RPMI7951 (cell line): ENCODE data around the gene MCM3. TPM values are rescaled to one million over a fixed set of nuclear protein-coding genes. Genes with fewer than 3 reads are reported as not detected.

Experiments
- DNase-seq: peaks from one replicate; pipeline ENCODE4 v3.0.0-alpha.2; 2012; ENCODE audit warnings: low read depth
- total RNA-seq: library from RNA; depleted of rRNA; stranded (reverse); fragments of >200 nt; shearing (Covaris generic); gene quantifications from 2 replicates; pipeline ENCODE4 v1.2.3, GENCODE V29; 2014; rRNA removed

MCM3 gene
- total RNA-seq: 101 and 116 TPM in 2 replicates

DNA sequence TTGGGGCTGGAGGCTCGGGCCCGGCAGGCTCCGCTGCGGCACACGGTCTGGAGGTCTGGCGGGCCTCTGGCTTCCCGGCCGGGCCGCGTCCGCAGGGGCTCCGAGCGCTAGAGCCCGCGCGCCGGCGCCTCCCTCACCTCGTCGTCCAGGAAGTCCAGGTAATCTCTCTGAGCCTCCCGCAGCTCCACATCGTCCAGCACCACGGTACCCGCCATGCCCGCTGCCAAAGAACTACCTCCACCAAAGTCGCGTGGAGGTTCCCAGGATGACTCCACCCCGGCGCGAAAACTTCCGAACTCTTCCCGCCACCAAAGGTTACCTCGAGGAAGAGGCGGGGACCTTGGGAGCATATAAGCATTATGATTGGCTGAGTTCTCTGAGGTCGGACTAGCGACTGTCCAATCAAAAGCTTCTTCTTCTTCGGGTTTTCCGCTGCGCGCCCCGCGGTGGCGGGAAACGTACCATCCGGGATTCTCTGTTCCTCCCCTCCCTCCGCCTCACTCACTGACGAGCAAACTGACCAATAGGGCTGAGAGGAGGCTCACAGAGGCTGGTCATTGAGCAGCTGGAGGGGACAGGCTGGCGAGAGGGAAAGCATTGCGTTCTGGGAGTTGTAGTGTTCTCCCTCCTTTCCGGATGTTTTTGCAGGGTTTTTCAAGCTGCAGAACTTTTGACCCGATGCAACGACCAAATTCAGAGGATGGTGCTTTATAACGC, at the start of gene MCM3:
Gene MCM3 (minus strand): TSS at position 283 of the 717 bp plus-strand sequence. CDS start 68 bp downstream, at position 215.
- peak; percentile 99 for DNase-seq

DNA sequence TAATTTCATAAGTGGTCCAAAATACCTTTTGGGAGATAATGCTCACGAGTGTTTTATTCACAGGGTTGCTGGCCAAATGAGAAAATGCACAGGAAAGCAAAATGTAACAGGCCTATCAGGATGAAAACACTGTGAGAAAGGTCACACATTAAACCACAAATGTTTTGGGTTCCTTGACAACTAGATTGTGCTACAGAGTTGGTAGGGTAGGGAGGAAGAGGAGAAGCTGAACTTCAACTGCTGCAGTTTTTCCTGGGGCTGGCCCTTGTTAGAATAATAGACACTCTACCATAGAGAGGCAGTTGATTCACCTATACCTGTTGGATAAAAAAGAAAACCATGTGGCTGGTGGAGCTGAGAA, 49.3 kb upstream of the MCM3 start:
- DNase-seq: no peak

DNA sequence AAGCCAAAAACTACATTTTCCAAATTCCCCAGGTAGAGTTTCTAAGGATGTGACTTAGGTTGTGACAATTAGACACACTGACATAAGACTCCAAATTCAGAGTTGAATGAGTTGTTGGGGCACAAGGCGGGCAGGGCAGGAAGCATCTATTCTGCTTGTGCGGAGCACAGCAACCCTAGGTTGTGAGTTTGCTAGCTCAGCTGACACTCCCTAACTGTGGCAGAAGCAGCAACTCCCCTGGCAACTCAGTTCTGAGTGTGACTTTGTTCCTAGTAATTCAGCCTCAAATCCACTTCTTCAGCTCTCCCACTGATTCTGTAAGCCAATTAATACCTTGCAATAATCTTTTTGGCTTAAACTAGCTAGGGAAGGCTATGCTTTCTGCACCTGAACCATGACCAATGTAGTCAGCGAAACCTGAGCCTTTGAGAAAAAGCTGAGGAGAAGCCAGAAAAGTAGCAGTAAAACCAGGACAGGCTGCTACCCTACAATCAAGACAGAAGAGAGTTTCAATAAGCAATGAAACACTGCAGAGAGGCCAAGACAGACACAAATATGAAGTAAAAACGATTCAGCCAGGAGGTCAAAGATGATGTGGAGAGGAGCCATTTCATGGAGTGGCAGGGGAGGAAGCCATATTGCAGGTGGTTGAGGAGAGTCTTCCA, 47.4 kb upstream of the MCM3 start:
- DNase-seq: no peak

DNA sequence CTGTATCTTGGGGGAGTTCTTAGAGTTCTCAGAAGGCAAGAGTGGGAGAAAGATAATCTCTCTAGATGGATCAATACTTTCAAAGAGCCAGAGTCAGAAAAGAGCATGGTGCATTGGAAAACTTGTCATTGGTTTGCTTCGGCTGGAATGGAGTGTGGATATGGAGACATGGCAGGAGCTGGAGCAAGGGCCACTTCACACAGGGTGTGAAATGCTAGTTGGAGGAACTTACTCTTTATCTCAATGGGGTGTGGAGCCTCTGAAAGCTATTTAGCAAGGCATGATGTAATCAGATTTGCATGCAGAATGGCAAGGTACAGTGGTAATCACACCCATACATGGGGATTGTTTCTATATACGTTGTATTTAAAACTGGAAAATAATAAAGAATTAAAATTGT, 45.9 kb upstream of the MCM3 start:
- DNase-seq: no peak

DNA sequence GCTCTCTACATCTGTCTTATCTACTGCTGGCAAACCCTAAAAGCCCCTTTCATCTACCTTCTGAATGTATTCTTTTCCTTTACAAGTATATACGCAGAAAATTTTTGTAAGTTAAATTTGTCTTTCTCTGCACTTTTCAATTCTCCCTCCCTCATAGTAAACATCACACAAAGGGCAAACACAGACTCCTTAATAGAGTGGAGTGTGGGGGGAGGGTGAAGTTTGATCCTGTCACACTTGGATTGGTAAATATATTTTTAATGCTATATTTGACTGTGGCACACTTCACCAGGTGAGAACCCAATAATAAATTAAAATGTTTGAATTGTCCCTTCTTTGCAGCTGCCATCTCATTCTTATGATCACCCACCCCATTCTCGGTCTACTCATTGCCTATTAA, 44.2 kb upstream of the MCM3 start:
- DNase-seq: no peak

DNA sequence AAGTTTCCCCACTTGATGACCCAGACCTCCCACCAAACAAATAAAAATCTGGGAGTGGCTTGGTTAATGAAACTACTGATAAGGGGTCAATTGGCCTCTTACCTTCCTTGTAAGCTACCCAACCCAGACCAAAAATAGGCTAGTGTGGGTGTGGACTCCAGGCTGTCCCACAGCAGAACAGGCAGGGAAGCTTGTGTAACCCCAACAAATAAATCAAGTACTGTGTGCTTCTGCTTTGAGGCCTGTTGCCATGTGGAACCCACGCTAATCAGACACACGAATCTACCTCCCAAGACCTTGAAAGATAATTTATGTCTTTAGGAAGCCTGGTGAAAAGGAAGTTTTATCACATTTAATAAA, 43.7 kb upstream of the MCM3 start:
- no peak for DNase-seq

DNA sequence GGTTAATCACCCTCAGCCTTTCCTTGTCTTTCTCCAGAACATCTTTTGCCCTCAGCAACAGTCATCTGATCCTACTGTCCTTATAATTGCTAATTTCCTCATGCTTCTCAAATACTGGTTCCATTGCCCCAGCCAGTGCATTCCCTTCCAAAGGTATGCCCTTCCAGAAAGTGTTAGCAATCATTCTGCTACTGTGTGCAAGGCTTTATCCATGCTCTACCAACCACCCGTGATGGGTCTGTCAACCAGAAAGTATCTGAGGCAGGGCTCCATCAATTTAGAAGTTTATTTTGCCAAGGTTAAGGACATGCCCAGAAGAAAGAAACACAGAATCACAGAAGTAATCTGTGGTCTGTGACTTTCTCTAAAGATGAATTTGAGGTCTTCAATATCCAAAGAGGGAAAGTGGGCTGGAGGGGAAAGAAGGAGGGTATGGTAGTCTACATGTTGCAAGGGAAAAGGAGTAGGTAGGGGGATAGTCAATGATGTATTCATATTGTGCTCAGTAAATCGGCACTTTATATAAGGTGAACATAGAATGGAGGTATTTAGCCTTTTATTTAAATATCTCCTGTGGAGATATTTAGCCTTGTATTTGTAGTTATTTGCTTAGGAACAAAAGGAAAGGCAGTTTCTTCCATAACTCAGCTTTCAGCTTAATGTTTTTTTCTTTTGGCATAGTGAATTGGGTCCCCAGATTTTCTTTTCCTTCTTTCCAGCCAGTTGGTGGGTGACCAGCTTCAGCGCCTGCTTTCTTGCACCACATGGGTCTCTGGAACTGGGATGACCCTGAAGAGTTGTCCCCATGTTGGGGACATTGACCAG, 42.2 kb upstream of the MCM3 start:
- DNase-seq: no peak

DNA sequence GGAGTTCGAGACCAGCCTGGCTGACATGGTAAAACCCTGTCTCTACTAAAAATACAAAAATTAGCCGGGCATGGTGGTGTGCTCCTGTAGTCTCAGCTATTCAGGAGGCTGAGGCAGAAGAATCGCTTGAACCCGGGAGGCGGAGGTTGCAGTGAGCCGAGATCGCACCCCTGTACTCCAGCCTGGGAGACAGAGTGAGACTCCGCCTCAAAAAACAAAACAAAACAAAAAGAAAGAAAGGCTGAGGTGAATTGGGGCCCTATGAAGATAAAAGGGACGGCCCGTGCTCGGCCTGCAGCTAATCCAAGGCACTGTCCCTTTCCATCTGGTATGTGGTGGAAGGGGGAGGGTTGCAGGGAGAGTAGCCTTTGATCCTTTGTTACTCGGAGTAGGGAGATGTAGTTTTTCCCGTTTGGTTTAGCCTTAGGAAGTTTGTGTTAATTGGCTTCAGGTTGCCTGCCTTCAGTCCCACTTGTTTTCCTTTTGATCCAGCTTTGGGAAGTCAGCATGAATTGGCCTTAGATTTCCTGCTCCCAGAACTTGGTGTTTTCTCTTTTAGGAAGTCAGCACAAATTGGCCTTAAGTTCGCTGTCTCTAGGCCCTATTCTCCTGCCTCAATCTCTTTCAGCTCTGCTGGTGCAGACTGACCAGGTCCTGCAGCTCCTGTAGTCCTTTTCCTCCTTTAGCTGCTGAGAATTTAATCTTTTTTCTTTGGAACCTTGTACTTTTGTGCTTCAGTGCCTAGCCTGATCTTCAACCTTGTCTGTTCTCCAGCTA, 41.3 kb upstream of the MCM3 start:
- peak; percentile 49 for DNase-seq

DNA sequence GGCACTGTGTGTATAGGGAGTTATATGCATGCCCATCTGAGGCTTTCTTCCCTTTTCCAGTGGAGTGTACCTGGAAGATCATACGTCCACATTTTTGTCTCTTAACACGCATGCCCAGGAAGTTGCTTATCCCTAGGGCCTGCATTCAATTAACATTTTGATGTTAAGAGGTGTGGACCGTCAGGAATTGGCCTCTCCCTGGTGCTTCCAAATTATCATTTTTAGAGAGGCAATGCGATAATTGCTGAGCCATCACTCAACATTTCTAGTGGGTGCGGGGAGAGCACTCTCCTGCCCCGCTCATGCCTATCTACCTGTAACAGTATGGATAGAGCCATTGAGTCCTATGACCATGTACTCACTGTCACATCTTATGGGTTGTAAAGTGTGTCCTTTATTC, 39.6 kb upstream of the MCM3 start:
- no peak for DNase-seq

DNA sequence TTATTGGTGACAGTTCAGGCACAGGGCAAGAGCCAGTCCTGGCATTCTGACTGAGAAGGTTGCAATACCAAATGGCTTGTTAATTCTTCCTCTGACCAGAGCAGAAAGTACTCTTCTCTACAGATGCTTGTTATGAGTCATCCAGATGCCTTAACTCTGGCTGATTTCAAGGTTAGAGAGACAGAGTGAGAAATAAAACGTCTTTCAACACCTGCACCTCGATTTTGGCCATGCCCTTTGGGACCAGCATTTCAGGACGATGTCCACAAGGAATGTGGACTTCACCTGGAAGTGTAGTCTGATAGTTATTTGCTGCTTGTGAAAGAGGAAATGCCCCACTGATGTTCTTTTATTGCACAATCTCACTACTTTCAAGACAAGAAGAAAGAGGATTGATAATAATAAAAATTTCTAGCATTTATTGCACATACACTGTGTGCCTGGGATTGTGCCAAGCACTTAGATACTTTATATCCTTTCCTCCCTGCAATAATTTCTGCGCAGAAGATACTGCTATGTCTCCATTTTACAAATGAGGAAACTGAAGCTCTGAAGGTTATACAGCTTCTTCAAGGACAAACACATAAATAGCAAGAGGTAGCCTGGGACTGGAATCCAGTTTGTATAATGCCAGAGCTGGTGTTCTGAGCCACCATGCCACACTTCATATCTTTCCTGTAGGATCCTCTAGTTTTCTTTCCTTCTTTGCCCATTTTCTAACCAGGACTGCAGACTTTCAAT, 33.5 kb upstream of the MCM3 start:
- DNase-seq: peak; percentile 65

DNA sequence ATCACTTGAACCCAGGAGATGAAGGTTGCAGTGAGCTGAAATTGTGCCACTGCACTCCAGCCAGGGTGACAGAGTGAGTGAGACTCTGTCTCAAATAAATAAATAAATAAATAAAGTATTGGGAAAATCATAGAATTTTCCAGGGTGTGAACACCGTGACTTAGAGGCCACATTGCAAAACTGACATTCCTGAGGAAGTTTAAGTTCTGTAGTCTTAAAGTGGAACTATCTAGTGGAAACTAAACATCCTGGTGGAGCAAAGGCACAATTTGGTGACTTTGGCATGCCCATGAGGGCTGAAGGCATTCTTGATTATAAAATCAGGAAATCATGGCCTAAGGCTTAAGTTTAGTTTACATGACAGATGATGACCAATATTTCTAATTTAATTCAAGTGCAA, 32.7 kb upstream of the MCM3 start:
- DNase-seq: no peak

DNA sequence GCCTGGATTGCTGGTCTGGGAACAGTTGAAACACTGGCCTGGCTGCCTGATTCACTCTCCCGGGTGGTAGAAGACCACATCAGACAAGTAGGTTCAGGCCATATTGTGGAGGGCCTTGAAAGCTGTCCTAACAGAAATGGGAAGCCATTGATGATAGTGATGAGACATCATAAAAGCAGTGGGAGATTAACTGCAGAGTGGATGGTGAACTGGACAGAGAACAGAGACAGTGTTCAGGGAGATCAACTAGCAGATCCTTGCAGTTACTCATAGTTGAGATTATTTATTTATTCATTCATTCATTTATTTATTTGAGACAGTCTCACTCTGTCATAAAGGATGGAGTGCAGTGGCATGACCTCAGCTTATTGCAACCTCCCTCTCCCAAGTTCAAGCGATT, 30.2 kb upstream of the MCM3 start:
- DNase-seq: no peak

DNA sequence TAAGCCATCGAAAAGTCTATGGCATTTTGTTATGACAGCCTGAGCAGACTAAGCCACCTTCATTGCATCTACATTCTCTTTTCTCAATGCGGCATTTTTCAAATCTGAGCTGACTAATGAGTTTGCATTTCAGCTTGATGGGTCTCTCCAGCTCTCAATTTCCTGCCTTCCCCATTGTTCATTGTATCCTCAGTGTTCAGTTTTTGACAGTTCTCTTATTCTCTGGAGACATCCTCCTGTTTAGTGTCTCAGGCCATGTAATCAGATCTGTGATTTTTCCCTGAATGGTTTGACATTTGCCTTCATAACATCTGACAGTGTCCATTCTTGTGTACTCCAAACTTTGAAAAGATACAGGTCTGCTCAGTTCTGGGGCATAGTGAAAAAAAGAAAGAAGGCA, 27.9 kb upstream of the MCM3 start:
- peak; percentile 26 for DNase-seq

DNA sequence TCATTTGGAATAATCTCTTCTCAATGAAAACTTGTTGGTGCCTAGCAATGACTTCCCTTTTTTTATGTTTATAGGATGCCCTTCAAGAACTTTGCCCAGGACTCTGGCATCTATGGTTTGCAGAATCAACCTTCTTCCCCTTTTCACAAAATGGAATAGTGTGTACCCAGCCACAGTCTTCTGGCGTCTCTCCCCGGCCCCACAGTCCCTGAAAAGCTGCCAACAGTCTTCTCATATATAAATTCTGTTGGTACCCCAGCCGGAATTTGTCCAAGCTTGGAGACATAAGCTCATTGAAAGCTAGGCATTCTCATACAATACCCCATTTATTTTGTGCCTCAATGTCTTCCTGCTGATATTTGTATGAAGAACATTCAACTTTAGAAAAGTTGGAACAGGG, 26.4 kb upstream of the MCM3 start:
- DNase-seq: peak; percentile 17

DNA sequence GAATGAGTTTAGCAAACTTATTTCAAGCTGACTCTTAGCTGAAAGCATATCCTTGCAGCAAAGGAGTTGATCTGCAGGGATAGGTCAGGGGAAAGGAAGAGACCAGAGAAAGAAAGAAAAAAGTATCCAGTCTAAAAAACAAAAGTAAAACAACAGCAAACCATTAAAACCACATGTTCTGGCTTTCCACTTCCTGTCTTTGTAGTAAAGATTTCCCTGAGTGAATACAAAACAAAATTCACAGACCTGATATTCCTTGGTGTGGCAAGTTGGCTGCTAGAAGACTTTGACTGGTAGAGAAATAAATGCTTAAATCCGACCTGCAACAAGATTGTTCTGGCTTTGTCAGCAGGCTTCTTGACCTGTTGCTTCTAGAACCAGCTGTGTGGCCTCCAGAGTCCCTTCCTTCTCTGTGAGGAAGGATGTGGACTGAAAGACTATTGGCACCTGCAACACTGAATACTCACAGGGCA, 23.4 kb upstream of the MCM3 start:
- no peak for DNase-seq

DNA sequence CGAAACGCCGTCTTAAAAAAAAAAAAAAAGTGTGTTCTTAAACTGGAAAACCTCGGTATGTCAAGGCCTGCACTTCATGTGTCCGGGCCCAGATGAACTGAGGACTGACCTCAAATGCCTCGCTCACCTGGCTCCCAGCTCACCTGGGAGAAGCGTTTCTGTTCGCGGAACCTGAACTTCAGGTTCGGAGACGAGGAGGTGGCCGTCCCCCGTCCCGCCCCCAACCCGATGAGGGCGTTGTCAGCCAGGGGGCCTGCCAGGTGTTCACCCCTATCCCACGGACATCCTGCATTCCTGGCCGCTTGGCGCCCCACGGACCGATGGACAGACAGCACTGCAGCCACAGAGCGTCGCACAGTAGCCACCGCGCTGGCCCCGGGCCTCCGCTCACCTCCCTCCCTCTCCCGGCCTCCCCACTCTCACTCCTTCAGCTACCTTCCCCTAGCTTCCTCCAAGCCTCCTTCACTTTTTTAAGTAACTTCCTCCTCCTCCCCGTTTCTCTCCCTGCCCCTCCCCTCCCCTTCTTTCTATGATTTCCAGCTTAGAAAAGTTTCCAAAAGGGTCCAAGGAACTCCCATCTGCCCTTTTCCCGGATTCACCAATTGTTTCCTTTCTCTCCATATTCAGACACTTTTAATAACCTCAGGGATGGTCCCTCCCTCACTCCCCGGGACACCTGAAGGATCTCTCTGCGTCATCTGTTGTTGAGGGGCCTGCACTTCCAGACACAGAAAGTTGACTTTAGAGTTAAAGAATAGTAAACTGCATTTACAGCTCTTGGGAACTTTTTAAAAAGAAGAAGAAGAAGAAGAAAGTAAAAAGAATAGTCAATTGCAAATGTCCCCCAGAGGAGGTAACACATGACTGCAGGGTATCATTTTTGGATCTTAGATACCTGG, 22.7 kb upstream of the MCM3 start:
- no peak for DNase-seq

DNA sequence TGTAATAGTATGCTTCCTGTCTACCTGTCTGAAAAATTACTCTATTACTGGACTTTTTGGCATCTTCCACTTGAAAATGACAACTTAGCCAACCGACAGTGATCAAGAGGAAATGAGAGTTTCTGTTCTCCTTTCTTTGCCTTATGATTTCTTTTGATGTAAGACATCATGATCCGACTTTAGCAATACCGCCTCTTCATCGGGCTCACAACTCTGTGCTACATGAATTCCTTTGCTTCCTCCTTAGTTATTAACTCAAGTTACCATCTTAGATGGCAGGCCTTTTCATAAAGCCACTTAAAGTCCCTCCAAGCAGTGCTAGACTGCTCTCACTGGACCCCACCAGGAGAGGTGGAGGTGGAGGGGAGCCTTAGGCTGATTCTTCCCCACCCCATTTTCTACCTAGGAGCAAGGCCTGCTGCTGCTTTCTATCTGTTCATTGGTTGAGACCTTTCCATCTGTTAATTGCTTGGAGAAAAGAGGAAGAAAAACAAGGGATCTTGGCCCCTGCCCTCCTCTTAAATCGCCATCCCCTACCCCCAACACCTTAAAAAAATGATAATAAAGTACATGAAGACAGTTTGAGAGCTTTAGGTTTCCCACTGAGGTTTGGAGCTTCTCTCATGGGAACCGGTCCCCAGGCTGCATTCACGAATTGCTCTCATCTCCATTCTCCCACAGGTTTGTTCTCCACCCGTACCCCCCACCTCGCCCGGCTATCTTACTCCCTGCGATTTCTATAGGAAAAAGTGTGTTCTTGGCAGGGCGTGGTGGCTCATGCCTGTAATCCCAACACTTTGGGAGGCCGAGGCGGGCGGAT, 21.6 kb upstream of the MCM3 start:
- no peak for DNase-seq

DNA sequence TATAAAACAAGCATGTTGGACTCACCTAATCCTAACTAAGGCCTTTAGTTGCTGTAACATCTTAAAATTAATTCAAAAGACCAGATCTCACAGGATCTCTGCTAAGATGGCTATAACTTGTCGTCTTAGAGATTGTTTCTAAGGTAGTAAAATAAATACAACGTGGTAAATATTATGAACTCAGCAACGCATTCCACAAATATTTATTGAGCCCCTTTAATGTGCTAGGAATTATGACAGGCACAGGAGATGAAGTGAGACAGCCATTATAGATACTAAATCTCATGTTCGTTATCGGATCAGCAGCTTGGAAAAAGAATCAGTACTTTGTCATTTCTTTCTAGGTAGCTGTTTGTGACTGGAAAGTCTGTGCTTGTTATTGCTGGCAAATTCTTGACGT, 20.9 kb upstream of the MCM3 start:
- no peak for DNase-seq

DNA sequence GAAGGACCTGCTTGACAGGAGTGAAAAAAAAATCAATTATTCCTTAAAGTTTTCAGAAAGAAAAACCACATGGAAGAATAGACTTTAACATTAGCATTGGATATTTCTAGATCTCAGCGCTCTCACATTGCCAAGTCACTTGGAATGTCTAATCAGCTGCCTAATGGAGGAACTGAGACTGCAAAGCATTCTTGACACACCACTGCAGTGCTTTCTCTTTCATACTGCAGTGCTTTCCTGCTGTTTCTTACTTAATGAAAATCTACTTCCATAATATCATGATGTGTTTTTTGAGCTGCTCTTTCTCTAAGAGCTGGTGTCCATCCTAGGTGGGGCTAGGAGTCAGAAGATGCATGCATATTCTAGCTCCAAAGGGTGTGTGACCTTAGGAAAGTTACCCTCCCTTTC, 20.4 kb upstream of the MCM3 start:
- no peak for DNase-seq
